ENCODE measurements around the gene NR2F6. TPM values are rescaled to one million over a fixed set of nuclear protein-coding genes. Genes with fewer than 3 reads are reported as not detected.

Gene NR2F6
- total and polyA plus RNA-seq, 5 donors from 2014 or later: 0.52 to 3.2 (median 0.86) TPM

- no peak overlapping the region for H3K27ac ChIP-seq (ENCODE audit: insufficient read depth, low read length, poor library complexity, severe bottlenecking)
- Mint-ChIP-seq H3K36me3 (peaks cover 14% of the 10 kb centered on the region), H3K4me1 (peaks cover 5 to 22% (median 9%) of the 10 kb centered on the region in 4 donors), H3K27me3 (no peaks in the 10 kb centered on the region), H3K9me3 (no peaks in the 10 kb centered on the region), H3K27ac (no peak overlapping the region), H3K4me3 (peak overlapping the region in 2 of 4 donors; percentile 7 to 39)
- ATAC-seq (ENCODE audit: low read depth in 2 of 2) (no peak), DNase-seq (no peak)
- H3K36me3 ChIP-seq (ENCODE audit: control insufficient read depth, insufficient read depth, low read length): peaks cover 45% of the 10 kb centered on the region
- peaks cover 17% of the 10 kb centered on the region for H3K4me1 ChIP-seq (ENCODE audit: control insufficient read depth, insufficient read depth, low read length, poor library complexity, severe bottlenecking)
- no peaks in the 10 kb centered on the region for H3K27me3 ChIP-seq (ENCODE audit: control insufficient read depth, insufficient read depth, low read length)
- no peak overlapping the region for H3K4me3 ChIP-seq (ENCODE audit: low read depth, low read length)
- no peaks in the 10 kb centered on the region for H3K9me3 ChIP-seq (ENCODE audit: control insufficient read depth in 2 of 2, low read length in 2 of 2)
Observed at GRCh38 chr19:17185590-17185989, 60.1 kb downstream of the NR2F6 start.

- Mint-ChIP-seq H3K27ac (peak overlapping the region; percentile 89 to 95 (median 94)), H3K9me3 (no peaks in the 10 kb centered on the region), H3K4me1 (peaks cover 5 to 22% (median 9%) of the 10 kb centered on the region in 4 donors), H3K36me3 (peaks cover 14% of the 10 kb centered on the region), H3K4me3 (peak overlapping the region; percentile 65 to 96 (median 86)), H3K27me3 (no peaks in the 10 kb centered on the region)
- Histone ChIP-seq H3K4me3 (ENCODE audit: low read depth, low read length) (peak overlapping the region; percentile 75), H3K27me3 (ENCODE audit: control insufficient read depth, insufficient read depth, low read length) (no peaks in the 10 kb centered on the region), H3K27ac (ENCODE audit: insufficient read depth, low read length, poor library complexity, severe bottlenecking) (peak overlapping the region; percentile 63), H3K9me3 (ENCODE audit: control insufficient read depth in 2 of 2, low read length in 2 of 2) (no peaks in the 10 kb centered on the region), H3K36me3 (ENCODE audit: control insufficient read depth, insufficient read depth, low read length) (peaks cover 35% of the 10 kb centered on the region), H3K4me1 (ENCODE audit: control insufficient read depth, insufficient read depth, low read length, poor library complexity, severe bottlenecking) (peaks cover 17% of the 10 kb centered on the region)
- DNase-seq: peak in 2 of 3 donors; percentile 41 to 79
- peak; percentile 92 to 93 for ATAC-seq (ENCODE audit: low read depth in 2 of 2)
Observed at GRCh38 chr19:17184371-17184841, 61.3 kb downstream of the NR2F6 start.

DNA sequence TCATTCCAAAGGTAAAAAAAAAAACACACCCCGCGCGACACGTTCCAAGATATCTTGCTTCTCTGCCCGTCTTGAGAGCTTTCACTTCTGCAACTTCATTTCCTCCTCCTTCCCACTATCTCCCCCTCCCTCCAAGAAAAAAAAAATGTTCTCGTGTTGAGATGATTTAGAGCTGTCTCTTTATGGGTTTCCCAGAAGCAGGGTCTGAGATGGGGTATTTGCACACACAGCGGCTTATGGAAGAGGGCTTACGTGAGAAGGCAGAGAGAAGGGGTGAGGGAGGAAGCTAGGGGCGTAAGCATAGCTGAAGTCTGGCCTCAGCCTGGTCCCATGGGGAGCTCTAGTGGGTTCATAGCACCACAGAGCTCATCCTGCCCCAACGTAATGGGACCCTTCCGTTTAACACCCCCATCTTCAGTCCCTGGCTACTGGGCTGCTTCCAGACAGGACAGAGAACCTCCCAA, 61.8 kb downstream of the NR2F6 start:
- DNase-seq (peak in 2 of 3 donors; percentile 22 to 58), ATAC-seq (ENCODE audit: low read depth in 2 of 2) (peak; percentile 49 to 55)
- Histone ChIP-seq H3K27me3 (ENCODE audit: control insufficient read depth, insufficient read depth, low read length) (no peaks in the 10 kb centered on the region), H3K4me1 (ENCODE audit: control insufficient read depth, insufficient read depth, low read length, poor library complexity, severe bottlenecking) (peaks cover 17% of the 10 kb centered on the region), H3K36me3 (ENCODE audit: control insufficient read depth, insufficient read depth, low read length) (peaks cover 30% of the 10 kb centered on the region), H3K4me3 (ENCODE audit: low read depth, low read length) (peak overlapping the region; percentile 75), H3K9me3 (ENCODE audit: control insufficient read depth in 2 of 2, low read length in 2 of 2) (no peaks in the 10 kb centered on the region), H3K27ac (ENCODE audit: insufficient read depth, low read length, poor library complexity, severe bottlenecking) (peak overlapping the region; percentile 63)
- H3K4me3 Mint-ChIP-seq: peak overlapping the region; percentile 65 to 96 (median 86)
- peaks cover 5 to 22% (median 9%) of the 10 kb centered on the region in 4 donors for H3K4me1 Mint-ChIP-seq
- H3K27me3 Mint-ChIP-seq: no peaks in the 10 kb centered on the region
- H3K36me3 Mint-ChIP-seq: peaks cover 14% of the 10 kb centered on the region
- no peaks in the 10 kb centered on the region for H3K9me3 Mint-ChIP-seq
- peak overlapping the region; percentile 89 to 95 (median 94) for H3K27ac Mint-ChIP-seq

- peak overlapping the region; percentile 63 for H3K27ac ChIP-seq (ENCODE audit: insufficient read depth, low read length, poor library complexity, severe bottlenecking)
- peak in 1 of 3 donors; percentile 30 for DNase-seq
- peaks cover 5 to 22% (median 9%) of the 10 kb centered on the region in 4 donors for H3K4me1 Mint-ChIP-seq
- ATAC-seq (ENCODE audit: low read depth in 2 of 2): peak in 1 of 2 donors; percentile 26
- H3K27me3 ChIP-seq (ENCODE audit: control insufficient read depth, insufficient read depth, low read length): no peaks in the 10 kb centered on the region
- H3K4me3 Mint-ChIP-seq: peak overlapping the region; percentile 65 to 96 (median 86)
- no peaks in the 10 kb centered on the region for H3K27me3 Mint-ChIP-seq
- H3K36me3 Mint-ChIP-seq: peaks cover 14% of the 10 kb centered on the region
- H3K27ac Mint-ChIP-seq: peak overlapping the region; percentile 89 to 95 (median 94)
- peaks cover 28% of the 10 kb centered on the region for H3K36me3 ChIP-seq (ENCODE audit: control insufficient read depth, insufficient read depth, low read length)
- H3K4me3 ChIP-seq (ENCODE audit: low read depth, low read length): peak overlapping the region; percentile 75
- H3K9me3 Mint-ChIP-seq: no peaks in the 10 kb centered on the region
- no peaks in the 10 kb centered on the region for H3K9me3 ChIP-seq (ENCODE audit: control insufficient read depth in 2 of 2, low read length in 2 of 2)
- H3K4me1 ChIP-seq (ENCODE audit: control insufficient read depth, insufficient read depth, low read length, poor library complexity, severe bottlenecking): peaks cover 17% of the 10 kb centered on the region
Observed at GRCh38 chr19:17183271-17183761, 62.4 kb downstream of the NR2F6 start.

Other genes starting within 250 kb of the NR2F6 start
- 2.3 TPM for gene CPAMD8, start 219.1 kb downstream of the NR2F6 start, total RNA-seq
- gene CPAMD8, start 219.1 kb downstream of the NR2F6 start, polyA plus RNA-seq: under 1 TPM in 3 of 4 donors, not detected in 1; 0.03 to 0.65 (median 0.06) TPM
- 26.9 TPM for gene HAUS8, start 170.5 kb downstream of the NR2F6 start, total RNA-seq
- gene HAUS8, start 170.5 kb downstream of the NR2F6 start, polyA plus RNA-seq: 10 to 100 TPM; 11.0 to 12.7 (median 11.1) TPM
- gene MYO9B, start 170.1 kb downstream of the NR2F6 start, total RNA-seq: 252 TPM
- gene MYO9B, start 170.1 kb downstream of the NR2F6 start, polyA plus RNA-seq: 1 to 10 TPM; 3.4 to 6.7 (median 4.9) TPM
- 27.1 TPM for gene USE1, start 30.6 kb downstream of the NR2F6 start, total RNA-seq
- 10 to 100 TPM; 43.9 to 53.7 (median 50.1) TPM for gene USE1, start 30.6 kb downstream of the NR2F6 start, polyA plus RNA-seq
- 23.3 TPM for gene OCEL1, start 19.7 kb downstream of the NR2F6 start, total RNA-seq
- 10 to 100 TPM; 34.0 to 51.0 (median 47.1) TPM for gene OCEL1, start 19.7 kb downstream of the NR2F6 start, polyA plus RNA-seq
- gene USHBP1, start 18.8 kb upstream of the NR2F6 start, total RNA-seq: not detected
- not detected for gene USHBP1, start 18.8 kb upstream of the NR2F6 start, polyA plus RNA-seq
- 82.3 TPM for gene BABAM1, start 21.5 kb upstream of the NR2F6 start, total RNA-seq
- gene BABAM1, start 21.5 kb upstream of the NR2F6 start, polyA plus RNA-seq: 100 to 1,000 TPM; 111 to 140 (median 124) TPM
- gene ANKLE1, start 36.0 kb upstream of the NR2F6 start, total RNA-seq: 1.8 TPM
- gene ANKLE1, start 36.0 kb upstream of the NR2F6 start, polyA plus RNA-seq: 1 to 10 TPM in 2 of 4 donors, under 1 TPM in 2; 0.15 to 1.0 (median 0.96) TPM
- gene ABHD8, start 57.5 kb upstream of the NR2F6 start, total RNA-seq: 5.1 TPM
- gene ABHD8, start 57.5 kb upstream of the NR2F6 start, polyA plus RNA-seq: 1 to 10 TPM; 5.6 to 8.7 (median 6.4) TPM
- gene MRPL34, start 60.0 kb upstream of the NR2F6 start, total RNA-seq: 37.1 TPM
- gene MRPL34, start 60.0 kb upstream of the NR2F6 start, polyA plus RNA-seq: 100 to 1,000 TPM; 223 to 248 (median 236) TPM
- 43.8 TPM for gene DDA1, start 63.6 kb upstream of the NR2F6 start, total RNA-seq
- 10 to 100 TPM; 26.7 to 38.6 (median 32.0) TPM for gene DDA1, start 63.6 kb upstream of the NR2F6 start, polyA plus RNA-seq
- gene ANO8, start 88.9 kb upstream of the NR2F6 start, total RNA-seq: 17.8 TPM
- gene ANO8, start 88.9 kb upstream of the NR2F6 start, polyA plus RNA-seq: under 1 TPM in 3 of 4 donors, not detected in 1; 0.06 to 0.11 (median 0.08) TPM
- gene GTPBP3, start 91.6 kb upstream of the NR2F6 start, total RNA-seq: 26.1 TPM
- 1 to 10 TPM; 5.2 to 9.4 (median 8.7) TPM for gene GTPBP3, start 91.6 kb upstream of the NR2F6 start, polyA plus RNA-seq
- not detected for gene PLVAP, start 131.4 kb upstream of the NR2F6 start, total RNA-seq
- not detected for gene PLVAP, start 131.4 kb upstream of the NR2F6 start, polyA plus RNA-seq
- 1.3 TPM for gene CCDC194, start 148.3 kb upstream of the NR2F6 start, total RNA-seq
- gene CCDC194, start 148.3 kb upstream of the NR2F6 start, polyA plus RNA-seq: not detected
- gene BST2, start 159.7 kb upstream of the NR2F6 start, total RNA-seq: 45.6 TPM
- 100 to 1,000 TPM; 155 to 175 (median 158) TPM for gene BST2, start 159.7 kb upstream of the NR2F6 start, polyA plus RNA-seq
- gene MVB12A, start 174.1 kb upstream of the NR2F6 start, total RNA-seq: 26.7 TPM
- 10 to 100 TPM; 30.1 to 48.6 (median 38.4) TPM for gene MVB12A, start 174.1 kb upstream of the NR2F6 start, polyA plus RNA-seq
- gene TMEM221, start 202.7 kb upstream of the NR2F6 start, total RNA-seq: not detected
- under 1 TPM in 1 of 4 donors, not detected in 3; 0.16 TPM for gene TMEM221, start 202.7 kb upstream of the NR2F6 start, polyA plus RNA-seq
- gene NXNL1, start 215.0 kb upstream of the NR2F6 start, total RNA-seq: not detected
- not detected for gene NXNL1, start 215.0 kb upstream of the NR2F6 start, polyA plus RNA-seq
- gene SLC27A1, start 224.6 kb upstream of the NR2F6 start, total RNA-seq: 4.6 TPM
- 1 to 10 TPM; 3.9 to 5.2 (median 4.1) TPM for gene SLC27A1, start 224.6 kb upstream of the NR2F6 start, polyA plus RNA-seq